CD4-positive, alpha-beta memory T cell (primary cell): ENCODE results near the gene DHRS3. TPM values are rescaled to one million over a fixed set of nuclear protein-coding genes. Genes with fewer than 3 reads are reported as not detected.
"Not testable (repeated sequence)": the region's sequence is repeated elsewhere in the genome, so short reads cannot be mapped to it uniquely, and the experiment has no call there.

Source experiments
- CTCF ChIA-PET: fragments of 350-600 bp; sonication (Branson Sonifier 250); formaldehyde crosslinking; loops from one replicate; lab custom pipeline; 2021; ENCODE audit warnings: inconsistent platforms; ENCODE audit not compliant: partially characterized antibody; lab: Charles Lee
- POLR2A ChIA-PET: fragments of 350-600 bp; sonication (Branson Sonifier 250); formaldehyde crosslinking; loops from one replicate; lab custom pipeline; 2021; ENCODE audit not compliant: partially characterized antibody; lab: Charles Lee
- DNase-seq, 5 donors: peaks; one replicate each; pipeline versions ENCODE4 v3.0.0 to v3.0.0-alpha.2; 2020 to 2022; ENCODE audit warnings: mixed read lengths in 1 of 5
- H3K27ac ChIP-seq: one replicate; pipeline ENCODE4 v1.7.0; 2013; ENCODE audit warnings: low read depth, low read length
- H3K27me3 ChIP-seq: 2 replicates; pipeline ENCODE4 v1.7.0; 2013; ENCODE audit warnings: mild to moderate bottlenecking, low read length, moderate library complexity; ENCODE audit not compliant: insufficient read depth
- H3K36me3 ChIP-seq: 2 replicates; pipeline ENCODE4 v1.7.0; 2013; ENCODE audit warnings: mild to moderate bottlenecking, low read length, moderate library complexity; ENCODE audit not compliant: insufficient read depth
- H3K4me1 ChIP-seq: 2 replicates; pipeline ENCODE4 v1.7.0; 2013; ENCODE audit warnings: mild to moderate bottlenecking, low read length, moderate library complexity; ENCODE audit not compliant: insufficient read depth
- H3K4me3 ChIP-seq, 2 donors: one replicate each; pipeline ENCODE4 v1.7.0; 2013; ENCODE audit warnings: low read length in 2 of 2, mild to moderate bottlenecking in 1 of 2
- H3K9me3 ChIP-seq, 2 donors: one replicate each; pipeline ENCODE4 v1.7.0; 2013; ENCODE audit warnings: low read length in 2 of 2, control low read depth in 1 of 2; ENCODE audit not compliant: control insufficient read depth in 1 of 2
- H3K27ac Mint-ChIP-seq, 7 donors: one replicate each; pipeline ENCODE4 v1.8.0; 2020 to 2021; ENCODE audit warnings: mixed read lengths in 7 of 7, mild to moderate bottlenecking in 6 of 7, inconsistent platforms in 3 of 7, moderate library complexity in 3 of 7
- H3K27me3 Mint-ChIP-seq, 2 donors: one replicate each; pipeline ENCODE4 v1.8.0; 2020 to 2021; ENCODE audit warnings: mixed read lengths in 2 of 2
- H3K36me3 Mint-ChIP-seq, 2 donors: one replicate each; pipeline ENCODE4 v1.8.0; 2020 to 2021; ENCODE audit warnings: mixed read lengths in 2 of 2, inconsistent platforms in 1 of 2, mild to moderate bottlenecking in 1 of 2
- H3K4me1 Mint-ChIP-seq, 4 donors: one replicate each; pipeline ENCODE4 v1.8.0; 2020 to 2021; ENCODE audit warnings: mixed read lengths in 4 of 4, mild to moderate bottlenecking in 1 of 4
- H3K4me3 Mint-ChIP-seq, 8 donors: one replicate each; pipeline ENCODE4 v1.8.0; 2020 to 2021; ENCODE audit warnings: mixed read lengths in 8 of 8, mild to moderate bottlenecking in 7 of 8, moderate library complexity in 6 of 8, inconsistent platforms in 3 of 8
- H3K9me3 Mint-ChIP-seq, 8 donors: one replicate each; pipeline ENCODE4 v1.8.0; 2020 to 2021; ENCODE audit warnings: mixed read lengths in 8 of 8, mild to moderate bottlenecking in 5 of 8, inconsistent platforms in 3 of 8, moderate library complexity in 1 of 8
- intact Hi-C: fragments of 100-400 bp; cut with micrococcal nuclease; formaldehyde crosslinking; loops from one replicate; pipeline ENCODE4 v1.15.1; 2023
- polyA plus RNA-seq, 2 donors: library from polyadenylated mRNA; unstranded; fragments of 300-500 nt; fragmentation: Illumina TruSeq; gene quantifications; one replicate each; pipeline ENCODE4 v1.2.3, GENCODE V29; 2021
- total RNA-seq, 2 experiments: library from RNA; stranded (reverse); gene quantifications; one replicate each; pipeline ENCODE4 v1.2.3, GENCODE V29; 2021

Gene DHRS3
- total and polyA plus RNA-seq, 4 experiments from 2014 or later = 30.1 to 91.8 (median 64.0) TPM

DNA sequence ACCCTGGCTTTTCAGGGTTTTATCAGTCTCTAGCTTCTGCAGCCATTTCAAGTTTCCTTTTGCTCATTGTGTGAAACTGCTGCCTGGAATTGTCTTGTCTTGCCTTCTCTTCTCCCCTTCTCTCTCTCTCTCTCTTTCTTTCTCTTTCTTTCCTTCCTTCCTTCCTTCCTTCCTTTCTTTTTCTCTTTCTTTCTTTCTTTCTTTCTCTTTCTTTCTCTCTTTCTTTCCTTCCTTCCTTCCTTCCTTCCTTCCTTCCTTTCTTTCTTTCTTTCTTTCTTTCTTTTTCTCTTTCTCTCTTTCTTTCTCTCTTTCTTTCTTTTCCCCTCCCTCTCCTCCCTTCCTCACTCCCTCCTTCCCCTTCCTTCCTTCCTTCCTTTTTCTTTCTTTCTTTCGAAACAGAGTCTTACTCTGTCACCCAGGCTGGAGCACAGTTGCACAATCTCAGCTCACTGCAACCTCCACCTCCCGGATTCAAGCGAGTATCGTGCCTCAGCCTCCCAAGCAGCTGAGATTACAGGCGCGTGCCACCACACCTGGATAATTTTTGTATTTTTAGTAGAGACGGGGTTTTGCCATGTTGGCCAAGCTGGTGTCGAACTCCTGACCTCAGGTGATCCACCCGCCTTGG is 40.0 kb upstream of the DHRS3 start:
- H3K4me3 Mint-ChIP-seq, H3K27me3 Mint-ChIP-seq, POLR2A ChIA-PET, H3K4me3 ChIP-seq, H3K27me3 ChIP-seq, H3K9me3 ChIP-seq, DNase-seq, H3K27ac ChIP-seq, H3K36me3 ChIP-seq, H3K4me1 ChIP-seq, H3K4me1 Mint-ChIP-seq, H3K9me3 Mint-ChIP-seq, intact Hi-C loops, H3K36me3 Mint-ChIP-seq: not testable (repeated sequence)
- H3K27ac Mint-ChIP-seq = peak overlapping the region in 1 of 7 donors; percentile 17
- CTCF ChIA-PET = interaction anchor here (0.5 to 5.5 kb wide), 35 partner anchors 9 to 1622 kb away, joined by 3 to 104 read pairs (median 6); partner anchors contain the start of genes AADACL4 and DHRS3

DNA sequence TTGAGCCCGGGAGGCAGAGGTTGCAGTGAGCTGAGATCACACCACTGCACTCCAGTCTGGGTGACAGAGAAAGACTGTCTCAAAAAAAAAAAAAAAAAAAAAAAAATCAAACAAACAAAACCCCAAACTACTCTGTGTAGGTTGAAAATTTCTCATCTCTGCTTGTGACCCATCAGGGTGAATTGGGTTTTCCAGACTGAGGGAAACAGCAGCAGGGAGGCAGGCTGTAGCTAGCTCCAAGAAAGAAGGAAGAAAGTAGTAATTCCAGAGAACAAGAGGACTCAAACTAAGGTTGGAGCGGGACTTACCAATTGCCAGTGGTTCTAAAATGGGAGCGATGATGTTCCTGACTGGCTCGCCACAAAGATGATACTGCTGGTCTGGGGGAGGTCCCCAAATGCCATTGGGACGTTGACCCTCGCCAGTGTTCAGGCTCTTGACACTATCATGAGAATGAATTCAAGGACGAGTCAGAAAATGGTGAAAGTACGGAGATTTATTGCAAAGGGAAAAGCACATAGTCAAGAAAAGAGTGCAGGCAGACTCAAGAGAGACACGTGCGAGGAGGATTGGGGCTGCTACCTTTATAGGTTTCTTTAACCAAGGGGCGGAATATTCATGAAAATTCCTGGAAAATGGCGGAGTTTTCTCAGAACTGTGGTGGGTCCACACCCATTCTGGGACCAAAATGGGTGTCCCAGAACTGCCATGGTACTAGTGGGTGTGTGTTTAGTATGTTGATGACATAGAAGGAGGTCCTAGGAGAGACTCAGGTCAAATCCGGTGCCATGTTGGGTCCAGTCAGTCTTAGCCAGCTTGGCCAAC is 39.3 kb upstream of the DHRS3 start:
- ChIA-PET CTCF (interaction anchor here (1.0 to 5.5 kb wide), 11 partner anchors 11 to 532 kb away, joined by 3 to 104 read pairs (median 5); no protein-coding TSS in a partner anchor), POLR2A (no interaction called here)
- Histone ChIP-seq H3K27me3 (no peaks in the 10 kb centered on the region), H3K36me3 (no peaks in the 10 kb centered on the region), H3K4me1 (peaks cover 4% of the 10 kb centered on the region), H3K4me3 (no peak overlapping the region), H3K9me3 (no peaks in the 10 kb centered on the region), H3K27ac (no peak overlapping the region)
- H3K4me3 Mint-ChIP-seq = no peak overlapping the region
- peaks cover 3 to 7% of the 10 kb centered on the region in 2 donors for H3K27me3 Mint-ChIP-seq
- no peaks in the 10 kb centered on the region for H3K36me3 Mint-ChIP-seq
- no peaks in the 10 kb centered on the region for H3K9me3 Mint-ChIP-seq
- peak overlapping the region in 1 of 7 donors; percentile 0 for H3K27ac Mint-ChIP-seq
- intact Hi-C loops = no loop called here
- no peak for DNase-seq
- peaks cover 4 to 8% (median 6%) of the 10 kb centered on the region in 4 donors for H3K4me1 Mint-ChIP-seq

DNA sequence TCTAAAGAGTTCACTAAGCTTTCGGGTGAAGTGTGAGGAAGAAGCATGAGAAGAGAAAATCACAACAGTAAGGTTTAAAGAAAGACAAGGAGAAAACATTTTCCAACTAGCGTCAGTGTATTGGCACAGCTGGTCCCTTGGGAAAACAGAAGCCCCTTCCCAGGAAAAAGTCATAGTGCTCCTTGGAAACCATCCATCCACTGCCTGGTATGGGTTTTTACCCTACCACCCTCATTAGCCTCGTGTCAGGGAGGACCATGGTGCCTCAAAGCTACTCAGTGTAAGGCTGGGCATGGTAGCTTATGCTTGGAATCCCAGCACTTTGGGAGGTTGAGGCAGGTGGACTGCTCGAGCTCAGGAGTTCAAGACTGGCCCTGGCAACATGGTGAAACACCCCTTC is 38.6 kb upstream of the DHRS3 start:
- CTCF ChIA-PET = interaction anchor here (1.0 to 5.5 kb wide), 8 partner anchors 15 to 532 kb away, joined by 3 to 104 read pairs (median 4); no protein-coding TSS in a partner anchor
- H3K9me3 Mint-ChIP-seq = no peaks in the 10 kb centered on the region
- no peak for DNase-seq
- H3K4me1 Mint-ChIP-seq = peaks cover 4 to 8% (median 6%) of the 10 kb centered on the region in 4 donors
- H3K27me3 Mint-ChIP-seq = peaks cover 3 to 11% of the 10 kb centered on the region in 2 donors
- H3K9me3 ChIP-seq = no peaks in the 10 kb centered on the region
- no peaks in the 10 kb centered on the region for H3K27me3 ChIP-seq
- no peaks in the 10 kb centered on the region for H3K36me3 ChIP-seq
- no peaks in the 10 kb centered on the region for H3K36me3 Mint-ChIP-seq
- H3K4me3 Mint-ChIP-seq = no peak overlapping the region
- no peak overlapping the region for H3K27ac Mint-ChIP-seq
- intact Hi-C loops = no loop called here
- H3K4me3 ChIP-seq = no peak overlapping the region
- peaks cover 4% of the 10 kb centered on the region for H3K4me1 ChIP-seq
- POLR2A ChIA-PET = no interaction called here
- no peak overlapping the region for H3K27ac ChIP-seq

DNA sequence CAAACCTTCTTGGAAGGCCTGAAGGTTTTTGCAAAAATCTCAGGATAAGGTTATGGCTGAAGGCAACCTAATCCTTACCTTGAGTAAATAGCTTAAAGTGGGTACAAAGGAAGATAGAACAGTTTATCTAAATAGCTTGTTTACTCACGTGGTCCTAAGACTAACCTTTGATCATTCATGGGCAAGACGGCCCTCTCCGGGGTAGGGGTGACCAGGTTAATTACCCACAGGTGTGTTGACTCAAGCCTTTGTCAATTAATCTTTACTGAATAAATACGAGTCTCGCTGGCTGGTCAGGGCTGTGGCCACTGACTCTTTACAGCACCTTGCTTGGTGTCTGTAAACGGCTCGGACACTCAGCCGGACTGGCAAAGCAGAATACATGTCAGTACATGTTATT is 36.6 kb upstream of the DHRS3 start:
- H3K4me1 ChIP-seq = peaks cover 4% of the 10 kb centered on the region
- H3K4me3 Mint-ChIP-seq = no peak overlapping the region
- CTCF ChIA-PET = no interaction called here
- no peak overlapping the region for H3K27ac ChIP-seq
- POLR2A ChIA-PET = no interaction called here
- H3K27me3 ChIP-seq = no peaks in the 10 kb centered on the region
- no peaks in the 10 kb centered on the region for H3K9me3 Mint-ChIP-seq
- no peaks in the 10 kb centered on the region for H3K36me3 Mint-ChIP-seq
- H3K27ac Mint-ChIP-seq = no peak overlapping the region
- H3K4me3 ChIP-seq = no peak overlapping the region
- peaks cover 8 to 14% of the 10 kb centered on the region in 2 donors for H3K27me3 Mint-ChIP-seq
- intact Hi-C loops = no loop called here
- peaks cover 4 to 8% (median 6%) of the 10 kb centered on the region in 4 donors for H3K4me1 Mint-ChIP-seq
- no peaks in the 10 kb centered on the region for H3K9me3 ChIP-seq
- H3K36me3 ChIP-seq = no peaks in the 10 kb centered on the region
- DNase-seq = no peak

DNA sequence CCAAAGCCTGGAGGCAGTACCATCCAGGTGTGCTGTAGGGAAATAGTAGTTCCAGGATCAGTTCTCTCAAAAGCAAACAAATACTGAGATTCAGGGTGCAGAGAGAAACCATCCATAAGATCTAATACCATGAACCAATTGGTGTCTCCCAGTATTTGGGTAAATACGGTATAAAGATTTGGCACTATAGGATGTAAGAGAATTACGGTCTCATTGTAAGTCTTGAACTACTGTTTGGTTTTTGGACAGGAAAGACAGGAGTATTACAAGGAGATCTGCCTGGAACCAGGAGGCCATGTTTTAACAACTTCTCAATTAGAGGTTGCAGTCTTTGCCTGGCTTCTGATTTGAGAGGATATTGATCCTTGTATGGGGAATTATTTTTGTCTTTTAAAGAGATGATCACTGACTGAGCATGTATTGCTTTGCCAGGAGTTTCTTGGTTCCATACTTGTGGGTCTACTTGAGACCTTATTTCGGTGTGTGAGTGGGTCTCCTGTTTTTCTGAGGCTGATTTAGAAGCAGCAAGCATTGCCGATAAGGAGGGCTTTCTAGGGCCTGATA is 36.1 kb upstream of the DHRS3 start:
- Histone ChIP-seq H3K27me3 (no peaks in the 10 kb centered on the region), H3K4me3 (no peak overlapping the region), H3K27ac (no peak overlapping the region), H3K9me3 (no peaks in the 10 kb centered on the region), H3K36me3 (no peaks in the 10 kb centered on the region), H3K4me1 (peaks cover 4% of the 10 kb centered on the region)
- ChIA-PET POLR2A (no interaction called here), CTCF (no interaction called here)
- Mint-ChIP-seq H3K27ac (peak overlapping the region in 1 of 7 donors; percentile 52), H3K4me3 (no peak overlapping the region), H3K9me3 (no peaks in the 10 kb centered on the region), H3K36me3 (no peaks in the 10 kb centered on the region), H3K27me3 (peaks cover 8 to 14% of the 10 kb centered on the region in 2 donors), H3K4me1 (peaks cover 4 to 7% (median 6%) of the 10 kb centered on the region in 4 donors)
- intact Hi-C loops = no loop called here
- DNase-seq = no peak

DNA sequence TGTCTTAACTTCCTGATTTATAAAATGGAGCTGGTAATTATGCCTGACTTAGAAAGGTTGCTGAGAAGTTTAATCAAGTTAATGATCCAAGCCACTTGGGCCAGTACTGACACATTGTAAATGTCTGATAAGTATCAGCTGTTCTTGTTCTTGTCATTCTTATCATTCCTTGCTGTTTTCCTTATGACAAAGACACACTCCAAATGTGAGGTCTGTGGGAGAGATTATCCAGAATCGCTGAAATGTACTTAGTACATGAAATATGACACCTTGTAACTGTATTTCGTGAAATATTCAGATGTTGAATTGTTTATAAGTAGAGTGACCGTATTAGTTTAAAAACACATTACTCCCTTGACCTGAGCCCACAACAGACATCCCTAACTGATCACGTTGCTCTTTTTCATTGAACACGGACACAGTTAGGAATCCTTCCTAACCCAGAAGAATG is 32.0 kb upstream of the DHRS3 start:
- no peak for DNase-seq
- Mint-ChIP-seq H3K27me3 (peaks cover 11 to 14% of the 10 kb centered on the region in 2 donors), H3K27ac (no peak overlapping the region), H3K36me3 (no peaks in the 10 kb centered on the region), H3K9me3 (no peaks in the 10 kb centered on the region), H3K4me1 (no peaks in the 10 kb centered on the region), H3K4me3 (no peak overlapping the region)
- Histone ChIP-seq H3K36me3 (no peaks in the 10 kb centered on the region), H3K4me1 (no peaks in the 10 kb centered on the region), H3K9me3 (no peaks in the 10 kb centered on the region), H3K27me3 (no peaks in the 10 kb centered on the region), H3K27ac (no peak overlapping the region), H3K4me3 (no peak overlapping the region)
- intact Hi-C loops = no loop called here
- CTCF ChIA-PET = interaction anchor here (2.7 kb wide), 1 partner anchor 9 kb away, joined by 13 read pairs; no protein-coding TSS in a partner anchor
- POLR2A ChIA-PET = no interaction called here

DNA sequence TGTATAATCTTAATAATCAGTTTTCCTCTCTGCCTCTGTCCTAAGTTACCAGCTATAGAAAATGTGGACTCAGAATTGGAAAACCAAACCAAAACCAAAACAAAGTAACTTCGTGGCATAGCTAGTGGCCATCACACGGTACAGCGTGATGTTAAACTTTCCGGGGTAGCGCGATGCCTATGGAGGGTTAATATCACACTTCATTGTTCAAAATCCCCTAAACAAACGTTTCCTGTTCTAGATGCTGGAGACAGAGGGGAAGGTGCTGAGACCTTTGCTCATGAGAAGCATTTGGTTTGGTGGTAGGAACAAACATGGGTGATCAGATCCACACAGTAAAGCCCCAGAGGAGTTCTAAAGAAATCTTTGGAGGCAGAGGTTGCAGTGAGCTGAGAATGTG is 30.7 kb upstream of the DHRS3 start:
- H3K36me3 ChIP-seq = no peaks in the 10 kb centered on the region
- ChIA-PET POLR2A (no interaction called here), CTCF (interaction anchor here (2.7 kb wide), 1 partner anchor 10 kb away, joined by 13 read pairs; no protein-coding TSS in a partner anchor)
- no peak overlapping the region for H3K4me3 ChIP-seq
- Mint-ChIP-seq H3K27me3 (peaks cover 11 to 14% of the 10 kb centered on the region in 2 donors), H3K27ac (no peak overlapping the region), H3K9me3 (no peaks in the 10 kb centered on the region), H3K36me3 (no peaks in the 10 kb centered on the region), H3K4me3 (no peak overlapping the region), H3K4me1 (no peaks in the 10 kb centered on the region)
- H3K27me3 ChIP-seq = no peaks in the 10 kb centered on the region
- no peaks in the 10 kb centered on the region for H3K4me1 ChIP-seq
- H3K9me3 ChIP-seq = no peaks in the 10 kb centered on the region
- no peak overlapping the region for H3K27ac ChIP-seq
- intact Hi-C loops = no loop called here
- DNase-seq = no peak
